SU-DHL-6 (cell line): ENCODE results near the gene PCOLCE2.

Source experiments
- H2AFZ ChIP-seq: fragments of 200-600 bp; sonication (generic); 2 replicates; pipeline ENCODE4 v1.6.1; 2014; ENCODE audit warnings: low read depth, mild to moderate bottlenecking, moderate library complexity, mixed read lengths, antibody characterized with exemption, low read length; ENCODE audit not compliant: severe bottlenecking
- H3F3A ChIP-seq: fragments of 200-600 bp; shearing (Covaris generic); 2 replicates; pipeline ENCODE4 v1.6.0; 2016; ENCODE audit warnings: antibody characterized with exemption, mild to moderate bottlenecking; ENCODE audit not compliant: insufficient read depth
- H3K27ac ChIP-seq: fragments of 200-600 bp; sonication (generic); 2 replicates; pipeline ENCODE4 v1.5.1; 2016; ENCODE audit warnings: low read depth, mild to moderate bottlenecking, low read length, moderate library complexity, mixed read lengths
- H3K27me3 ChIP-seq: fragments of 200-600 bp; sonication (generic), shearing (Covaris generic); 2 replicates; pipeline ENCODE4 v1.6.0; 2014; ENCODE audit warnings: mild to moderate bottlenecking, low read length
- H3K36me3 ChIP-seq: fragments of 200-600 bp; sonication (generic); 2 replicates; pipeline ENCODE4 v1.6.1; 2014; ENCODE audit warnings: mild to moderate bottlenecking, low read length, mixed read lengths
- H3K4me2 ChIP-seq: fragments of 300-600, 200-600 bp; shearing (Covaris generic), sonication (generic); 2 replicates; pipeline ENCODE4 v1.6.0; 2014; ENCODE audit warnings: low read length, low read depth, mild to moderate bottlenecking; ENCODE audit not compliant: poor library complexity, severe bottlenecking
- H3K4me3 ChIP-seq: fragments of 200-600 bp; sonication (generic); 2 replicates; pipeline ENCODE4 v1.5.1; 2014; ENCODE audit warnings: antibody characterized with exemption, low read length, mild to moderate bottlenecking, mixed read lengths; ENCODE audit not compliant: insufficient read depth, poor library complexity, severe bottlenecking
- H3K79me2 ChIP-seq: fragments of 200-600 bp; sonication (generic); 2 replicates; pipeline ENCODE4 v1.6.1; 2014; ENCODE audit warnings: mild to moderate bottlenecking, low read length, moderate library complexity; ENCODE audit not compliant: insufficient read depth
- H3K9ac ChIP-seq: fragments of 200-600 bp; sonication (generic); 2 replicates; pipeline ENCODE4 v1.7.0; 2014; ENCODE audit warnings: mild to moderate bottlenecking, low read length
- H3K9me2 ChIP-seq: fragments of 200-600 bp; sonication (generic); replicated peaks from 2 replicates; pipeline ENCODE4 v1.6.1; 2014; ENCODE audit warnings: low read length; ENCODE audit not compliant: insufficient read depth
- H3K9me3 ChIP-seq: fragments of 200-600 bp; sonication (generic); 2 replicates; pipeline ENCODE4 v1.6.1; 2014; ENCODE audit warnings: low read length, mixed read lengths; ENCODE audit not compliant: insufficient read depth
- H4K20me1 ChIP-seq: fragments of 200-600 bp; sonication (generic); 2 replicates; pipeline ENCODE4 v1.6.1; 2014; ENCODE audit warnings: low read depth, mild to moderate bottlenecking, antibody characterized with exemption, low read length, moderate library complexity, mixed read lengths
- CTCF ChIP-seq: fragments of 200-600 bp; sonication (generic); IDR thresholded peaks from one replicate; pipeline ENCODE4 v1.5.1; 2017; ENCODE audit warnings: antibody characterized with exemption, mild to moderate bottlenecking, low read length, moderate library complexity; ENCODE audit not compliant: insufficient read depth, poor library complexity, severe bottlenecking
- EZH2phosphoT487 ChIP-seq: fragments of 200-600 bp; sonication (generic), shearing (Covaris generic); conservative IDR thresholded peaks from 2 replicates; pipeline ENCODE4 v1.6.1; 2018; ENCODE audit warnings: mild to moderate bottlenecking, antibody characterized with exemption, low read length, moderate library complexity, mixed read lengths

The PCOLCE2 gene

GRCh38 chr3:142925140-142925539, 36.3 kb upstream of the PCOLCE2 start:
- H3K79me2 ChIP-seq: no peaks in the 10 kb centered on the region
- no peaks in the 10 kb centered on the region for H3K27me3 ChIP-seq
- H3K4me3 ChIP-seq: no peak overlapping the region
- H3K27ac ChIP-seq: no peak overlapping the region
- H3K9ac ChIP-seq: no peak overlapping the region
- TF ChIP-seq CTCF (no peak), EZH2phosphoT487 (no peak)
- no peaks in the 10 kb centered on the region for H4K20me1 ChIP-seq
- no peak overlapping the region for H3K4me2 ChIP-seq
- no peaks in the 10 kb centered on the region for H3K36me3 ChIP-seq
- H3F3A ChIP-seq: no peaks in the 10 kb centered on the region
- no peaks in the 10 kb centered on the region for H3K9me2 ChIP-seq
- no peaks in the 10 kb centered on the region for H3K9me3 ChIP-seq
- no peak overlapping the region for H2AFZ ChIP-seq

GRCh38 chr3:142923694-142924093, 34.8 kb upstream of the PCOLCE2 start:
- H3K27ac ChIP-seq: no peak overlapping the region
- H3K4me3 ChIP-seq: no peak overlapping the region

GRCh38 chr3:142916605-142917004, 27.7 kb upstream of the PCOLCE2 start:
- Histone ChIP-seq H3K9ac (no peak overlapping the region), H3K9me3 (no peaks in the 10 kb centered on the region), H2AFZ (no peak overlapping the region), H3K79me2 (no peaks in the 10 kb centered on the region), H3K9me2 (no peaks in the 10 kb centered on the region), H3K27me3 (no peaks in the 10 kb centered on the region), H3K4me3 (no peak overlapping the region), H3K27ac (no peak overlapping the region), H4K20me1 (no peaks in the 10 kb centered on the region), H3F3A (no peaks in the 10 kb centered on the region), H3K4me2 (no peak overlapping the region), H3K36me3 (no peaks in the 10 kb centered on the region)
- TF ChIP-seq CTCF: no peak
- no peak for TF ChIP-seq EZH2phosphoT487

More at GRCh38 chr3:142923694-142924093, 34.8 kb upstream of the PCOLCE2 start:
- Histone ChIP-seq H3K79me2 (no peaks in the 10 kb centered on the region), H2AFZ (no peak overlapping the region), H3K9ac (no peak overlapping the region), H4K20me1 (no peaks in the 10 kb centered on the region), H3K27me3 (no peaks in the 10 kb centered on the region), H3K9me2 (no peaks in the 10 kb centered on the region), H3K9me3 (no peaks in the 10 kb centered on the region), H3F3A (no peaks in the 10 kb centered on the region), H3K4me2 (no peak overlapping the region), H3K36me3 (no peaks in the 10 kb centered on the region)
- TF ChIP-seq CTCF (no peak), EZH2phosphoT487 (no peak)
